HG03432 (cell line): ENCODE data around the gene SLC25A34.

Experiments used
- ATAC-seq: cut with Tn5 transposase; IDR thresholded peaks from one replicate; pipeline ENCODE4 v1.9.1; 2021; ENCODE audit warnings: mild to moderate bottlenecking, moderate library complexity; ENCODE audit not compliant: unreplicated experiment

SLC25A34 gene

GRCh38 chr1:15732686-15733081, 3.4 kb upstream of the SLC25A34 start:
- ATAC-seq: no peak

- ATAC-seq: no peak
These were observed 2.8 kb upstream of the SLC25A34 start for GRCh38 chr1:15733218-15733725.

GRCh38 chr1:15733726-15734226, 2.3 kb upstream of the SLC25A34 start:
- no peak for ATAC-seq

GRCh38 chr1:15734296-15734695, 1.8 kb upstream of the SLC25A34 start:
- ATAC-seq: no peak

- no peak for ATAC-seq
These were observed 1.2 kb upstream of the SLC25A34 start for GRCh38 chr1:15734901-15735300.

- no peak for ATAC-seq
These were observed 587 bp upstream of the SLC25A34 start for GRCh38 chr1:15735304-15736037.

- ATAC-seq: no peak
These were observed 819 bp downstream of the SLC25A34 start for GRCh38 chr1:15736892-15737261.

- no peak for ATAC-seq
These were observed 1.6 kb downstream of the SLC25A34 start for GRCh38 chr1:15737324-15738319.

- ATAC-seq: no peak
These were observed 2.5 kb downstream of the SLC25A34 start for GRCh38 chr1:15738416-15739113.

GRCh38 chr1:15739259-15739658, 3.2 kb downstream of the SLC25A34 start:
- no peak for ATAC-seq

- no peak for ATAC-seq
These were observed 3.7 kb downstream of the SLC25A34 start for GRCh38 chr1:15739745-15740144.

GRCh38 chr1:15740924-15741850, 5.1 kb downstream of the SLC25A34 start:
- ATAC-seq: peak; percentile 60

GRCh38 chr1:15742339-15742801, 6.3 kb downstream of the SLC25A34 start, which contains the start of gene TMEM82:
TSS of gene TMEM82 (plus strand) at chr1:15742499. CDS start at chr1:15742560, 61 bp downstream.
- no peak for ATAC-seq

GRCh38 chr1:15744122-15744679, 8.1 kb downstream of the SLC25A34 start:
- no peak for ATAC-seq

- ATAC-seq: no peak
These were observed 11.3 kb downstream of the SLC25A34 start for GRCh38 chr1:15747378-15747777.

GRCh38 chr1:15748264-15748663, 12.2 kb downstream of the SLC25A34 start:
- no peak for ATAC-seq

- no peak for ATAC-seq
These were observed 12.8 kb downstream of the SLC25A34 start for GRCh38 chr1:15748690-15749398.

- ATAC-seq: no peak
These were observed 13.6 kb downstream of the SLC25A34 start for GRCh38 chr1:15749399-15750291.
